Muscle layer of duodenum (tissue), 2 donors: ENCODE data around the gene FOXO4.
"Not testable (repeated sequence)": the region's sequence is repeated elsewhere in the genome, so short reads cannot be mapped to it uniquely, and the experiment has no call there.

Experiments
- H3K27ac ChIP-seq: one replicate; pipeline ENCODE4 v1.7.0; 2013; ENCODE audit warnings: mild to moderate bottlenecking, low read length
- H3K27me3 ChIP-seq: one replicate; pipeline ENCODE4 v1.7.0; 2013; ENCODE audit warnings: low read depth, mild to moderate bottlenecking, control low read depth, low read length
- H3K36me3 ChIP-seq, 2 donors: one replicate each; pipeline ENCODE4 v1.7.0; 2013; ENCODE audit warnings: low read length in 2 of 2, control low read depth in 1 of 2, mild to moderate bottlenecking in 1 of 2; ENCODE audit not compliant: insufficient read depth in 2 of 2, control insufficient read depth in 1 of 2
- H3K4me1 ChIP-seq, 2 donors: one replicate each; pipeline ENCODE4 v1.7.0; 2013; ENCODE audit warnings: low read length in 2 of 2, mild to moderate bottlenecking in 2 of 2, control low read depth in 1 of 2, moderate library complexity in 1 of 2; ENCODE audit not compliant: insufficient read depth in 2 of 2, control insufficient read depth in 1 of 2
- H3K4me3 ChIP-seq, 2 donors: one replicate each; pipeline ENCODE4 v1.7.0; 2013; ENCODE audit warnings: low read length in 2 of 2, low read depth in 1 of 2, mild to moderate bottlenecking in 1 of 2
- H3K9me3 ChIP-seq, 2 donors: one replicate each; pipeline ENCODE4 v1.7.0; 2013; ENCODE audit warnings: low read length in 2 of 2, control low read depth in 1 of 2, mild to moderate bottlenecking in 1 of 2; ENCODE audit not compliant: control insufficient read depth in 1 of 2
- donor health status: healthy.

Gene FOXO4, protein sequence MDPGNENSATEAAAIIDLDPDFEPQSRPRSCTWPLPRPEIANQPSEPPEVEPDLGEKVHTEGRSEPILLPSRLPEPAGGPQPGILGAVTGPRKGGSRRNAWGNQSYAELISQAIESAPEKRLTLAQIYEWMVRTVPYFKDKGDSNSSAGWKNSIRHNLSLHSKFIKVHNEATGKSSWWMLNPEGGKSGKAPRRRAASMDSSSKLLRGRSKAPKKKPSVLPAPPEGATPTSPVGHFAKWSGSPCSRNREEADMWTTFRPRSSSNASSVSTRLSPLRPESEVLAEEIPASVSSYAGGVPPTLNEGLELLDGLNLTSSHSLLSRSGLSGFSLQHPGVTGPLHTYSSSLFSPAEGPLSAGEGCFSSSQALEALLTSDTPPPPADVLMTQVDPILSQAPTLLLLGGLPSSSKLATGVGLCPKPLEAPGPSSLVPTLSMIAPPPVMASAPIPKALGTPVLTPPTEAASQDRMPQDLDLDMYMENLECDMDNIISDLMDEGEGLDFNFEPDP

DNA sequence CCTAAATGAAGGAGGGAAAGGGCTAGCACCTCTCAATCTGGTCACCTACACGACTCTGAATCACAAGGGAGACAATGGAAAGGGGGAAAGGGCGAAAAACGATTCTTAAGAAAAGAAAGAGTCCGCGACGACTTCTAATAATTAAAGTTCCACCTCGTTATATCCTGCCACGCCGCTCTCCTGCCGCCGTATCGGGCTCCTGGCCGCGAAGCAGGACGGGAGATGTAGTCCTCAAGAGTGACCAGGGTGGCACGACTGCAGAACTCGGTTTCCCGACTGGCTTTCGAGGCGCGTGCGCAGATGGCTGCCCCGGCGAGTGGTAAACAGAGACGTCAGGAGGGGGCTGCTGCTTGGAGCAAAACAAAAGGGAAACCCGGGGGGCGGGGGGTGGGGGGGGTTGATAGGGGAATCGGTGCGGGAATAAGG, at the start of gene FOXO4:
Gene FOXO4 (plus strand): TSS at position 297 of the 426 bp plus-strand sequence. CDS start 678 bp downstream, outside the sequence.
- Histone ChIP-seq H3K36me3 (no peaks in the 10 kb centered on the region), H3K27me3 (no peaks in the 10 kb centered on the region), H3K4me3 (peak within 1 kb of the TSS; percentile 70 to 72), H3K27ac (no peak within 1 kb of the TSS), H3K4me1 (peaks cover 4 to 17% of the 10 kb centered on the region in 2 donors), H3K9me3 (no peaks in the 10 kb centered on the region)

DNA sequence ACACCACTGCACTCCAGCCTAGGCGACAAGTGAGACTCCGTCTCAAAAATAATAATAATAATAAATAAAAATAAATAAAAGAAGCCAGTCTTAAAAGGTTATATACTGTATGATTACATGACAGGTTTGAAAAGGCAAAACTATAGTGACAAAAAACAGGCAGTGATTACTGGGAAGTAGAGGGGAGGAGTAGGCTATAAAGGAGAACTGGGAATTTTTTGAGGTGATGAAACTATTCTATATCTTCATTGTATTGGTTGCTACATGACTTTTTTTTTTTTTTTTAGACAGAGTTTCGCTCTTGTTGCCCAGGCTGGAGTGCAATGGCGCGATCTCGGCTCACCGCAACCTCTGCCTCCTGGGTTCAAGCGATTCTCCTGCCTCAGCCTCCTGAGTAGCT, 47.8 kb upstream of the FOXO4 start:
- not testable (repeated sequence) for H3K4me3 ChIP-seq, H3K9me3 ChIP-seq, H3K36me3 ChIP-seq, H3K4me1 ChIP-seq, H3K27ac ChIP-seq, H3K27me3 ChIP-seq

DNA sequence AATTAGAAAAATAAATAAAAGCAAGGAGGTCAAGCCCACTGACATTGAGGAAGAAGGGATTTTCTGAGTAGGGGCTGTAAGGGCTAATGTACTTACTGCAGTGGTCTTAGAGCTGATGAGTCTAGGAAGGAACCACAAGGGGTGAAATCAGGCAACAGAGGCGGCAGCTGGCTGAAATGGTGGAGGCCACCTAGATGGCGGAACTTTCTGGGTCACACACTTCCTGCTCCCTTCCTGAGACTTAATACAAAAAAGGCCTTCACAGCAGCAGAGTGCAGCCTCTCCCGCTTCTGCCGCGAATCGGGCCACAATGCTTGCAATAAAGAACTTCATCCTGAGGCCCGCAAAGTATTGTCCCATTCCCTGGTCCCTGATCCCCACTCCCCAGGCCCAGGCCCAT, 42.9 kb upstream of the FOXO4 start:
- no peaks in the 10 kb centered on the region for H3K27me3 ChIP-seq
- H3K9me3 ChIP-seq = no peaks in the 10 kb centered on the region
- no peaks in the 10 kb centered on the region for H3K4me1 ChIP-seq
- H3K4me3 ChIP-seq = peak overlapping the region in 1 of 2 donors; percentile 16
- no peak overlapping the region for H3K27ac ChIP-seq
- no peaks in the 10 kb centered on the region for H3K36me3 ChIP-seq

DNA sequence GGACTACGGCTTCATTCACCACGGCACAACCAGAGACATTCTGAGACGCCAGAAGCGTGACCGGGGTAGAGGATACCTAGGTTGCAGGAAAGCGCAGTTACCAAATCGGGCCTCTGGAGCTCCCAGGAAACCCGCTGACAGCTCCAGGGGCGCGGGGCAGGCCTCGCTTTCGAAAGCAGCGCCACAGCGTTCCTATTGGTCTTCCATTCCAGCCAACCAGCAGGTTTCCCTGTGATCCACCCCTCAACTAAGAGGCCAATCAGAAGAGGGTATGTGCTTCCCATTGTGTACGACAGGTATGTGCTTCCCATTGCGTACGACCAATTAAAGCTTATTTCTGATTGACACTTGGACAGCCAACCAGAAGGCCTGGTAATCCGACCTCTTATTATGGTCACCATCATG, 42.4 kb upstream of the FOXO4 start:
- H3K36me3 ChIP-seq = no peaks in the 10 kb centered on the region
- H3K27ac ChIP-seq = no peak overlapping the region
- no peaks in the 10 kb centered on the region for H3K4me1 ChIP-seq
- no peaks in the 10 kb centered on the region for H3K9me3 ChIP-seq
- H3K27me3 ChIP-seq = no peaks in the 10 kb centered on the region
- H3K4me3 ChIP-seq = peak overlapping the region in 1 of 2 donors; percentile 16

DNA sequence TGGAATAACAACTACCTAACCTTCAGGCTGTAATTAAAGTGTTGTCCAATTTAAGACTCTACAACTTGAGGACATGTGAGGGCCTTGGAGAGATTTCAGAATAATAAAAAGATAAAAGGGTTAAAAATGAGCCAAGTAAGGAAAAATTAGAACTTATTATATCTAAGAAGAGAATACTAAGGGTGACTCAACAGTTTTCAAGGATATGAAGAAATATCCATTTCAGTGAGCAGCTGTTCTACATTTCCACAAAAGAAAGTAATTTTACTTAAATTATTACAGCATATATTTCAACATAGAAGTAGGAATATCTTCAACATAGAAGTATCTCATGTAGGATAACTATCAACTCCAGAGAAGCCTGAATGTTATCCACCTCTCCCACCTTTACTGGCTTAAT, 38.8 kb upstream of the FOXO4 start:
- H3K27me3 ChIP-seq = no peaks in the 10 kb centered on the region
- H3K27ac ChIP-seq = no peak overlapping the region
- H3K36me3 ChIP-seq = peaks cover 16 to 17% of the 10 kb centered on the region in 2 donors
- H3K4me3 ChIP-seq = no peak overlapping the region
- no peaks in the 10 kb centered on the region for H3K4me1 ChIP-seq
- no peaks in the 10 kb centered on the region for H3K9me3 ChIP-seq

DNA sequence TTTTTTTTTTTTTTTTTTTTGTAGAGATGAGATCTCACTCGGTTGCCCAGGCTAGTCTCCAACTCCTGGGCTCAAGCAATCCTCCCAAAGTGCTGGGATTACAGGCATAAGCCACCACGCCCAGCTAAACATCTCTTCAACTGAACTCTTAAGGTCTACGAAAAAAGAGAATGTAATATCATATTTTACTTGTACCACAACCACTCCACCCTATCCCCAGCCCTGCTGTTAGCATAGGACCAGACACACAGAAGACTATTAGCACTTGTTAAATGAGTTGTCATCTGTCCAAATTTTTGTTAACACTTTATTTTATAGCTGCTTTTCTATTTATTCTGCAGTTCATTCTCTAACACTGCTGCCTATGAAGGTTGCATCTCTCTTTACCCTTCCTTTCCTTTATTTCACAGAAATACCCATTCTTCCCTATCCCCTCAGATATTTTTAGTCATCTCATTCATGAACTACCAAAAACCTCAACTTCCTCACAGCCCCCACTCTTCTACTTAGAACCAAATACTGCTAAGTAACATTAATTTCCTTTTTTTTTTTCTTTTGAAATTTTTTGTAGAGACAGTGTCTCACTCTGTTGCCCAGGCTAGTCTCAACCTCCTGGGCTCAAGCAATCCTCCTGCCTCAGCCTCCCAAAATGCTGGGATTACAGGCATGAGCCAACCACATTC, 37.7 kb upstream of the FOXO4 start:
- no peak overlapping the region for H3K4me3 ChIP-seq
- H3K27ac ChIP-seq = no peak overlapping the region
- peaks cover 16 to 23% of the 10 kb centered on the region in 2 donors for H3K36me3 ChIP-seq
- H3K27me3 ChIP-seq = no peaks in the 10 kb centered on the region
- H3K9me3 ChIP-seq = no peaks in the 10 kb centered on the region
- no peaks in the 10 kb centered on the region for H3K4me1 ChIP-seq

DNA sequence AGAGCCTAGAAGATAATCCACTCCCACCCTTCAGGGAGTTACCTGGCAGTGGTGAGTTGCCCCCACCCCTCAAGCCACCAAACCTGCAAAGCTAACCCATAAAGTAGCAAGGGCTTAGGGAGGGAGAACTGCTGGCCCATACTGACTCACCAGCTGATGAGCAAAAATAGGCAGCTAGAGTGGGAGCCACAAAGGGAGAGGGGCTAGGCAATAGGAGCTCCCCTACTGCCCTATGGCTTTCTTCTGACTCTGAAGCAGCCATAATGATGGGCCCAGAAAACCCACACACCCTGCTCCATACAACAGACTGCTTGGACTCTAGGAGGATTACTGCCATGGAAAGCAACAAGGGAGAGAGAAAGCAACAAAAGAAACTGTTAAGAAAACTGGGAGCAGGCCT, 35.5 kb upstream of the FOXO4 start:
- Histone ChIP-seq H3K36me3 (peaks cover 16 to 23% of the 10 kb centered on the region in 2 donors), H3K27me3 (no peaks in the 10 kb centered on the region), H3K9me3 (no peaks in the 10 kb centered on the region), H3K27ac (no peak overlapping the region), H3K4me1 (no peaks in the 10 kb centered on the region), H3K4me3 (no peak overlapping the region)

DNA sequence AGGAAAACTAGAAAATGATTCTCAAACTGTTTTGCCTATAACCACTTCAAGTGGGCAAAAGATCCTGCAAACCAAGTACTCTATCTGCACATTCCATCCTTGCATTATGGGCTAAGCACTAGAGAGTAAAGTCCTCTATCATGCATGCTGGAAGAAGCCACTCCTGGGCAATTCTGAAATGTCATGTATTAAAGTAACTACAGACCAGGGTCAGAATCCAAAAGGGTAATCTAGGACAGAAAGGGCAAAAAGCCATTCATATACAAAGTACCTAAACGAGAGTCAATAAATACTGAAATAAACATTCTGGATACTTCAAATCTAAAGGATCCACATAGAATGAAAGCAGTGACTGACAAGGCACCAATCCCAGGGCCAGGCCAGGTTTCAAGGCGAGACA, 28.6 kb upstream of the FOXO4 start:
- Histone ChIP-seq H3K4me1 (peaks cover 0 to 13% of the 10 kb centered on the region in 2 donors), H3K9me3 (no peaks in the 10 kb centered on the region), H3K36me3 (peaks cover 0 to 5% of the 10 kb centered on the region in 2 donors), H3K27me3 (no peaks in the 10 kb centered on the region), H3K4me3 (peak overlapping the region; percentile 70 to 88), H3K27ac (peak overlapping the region; percentile 87)

DNA sequence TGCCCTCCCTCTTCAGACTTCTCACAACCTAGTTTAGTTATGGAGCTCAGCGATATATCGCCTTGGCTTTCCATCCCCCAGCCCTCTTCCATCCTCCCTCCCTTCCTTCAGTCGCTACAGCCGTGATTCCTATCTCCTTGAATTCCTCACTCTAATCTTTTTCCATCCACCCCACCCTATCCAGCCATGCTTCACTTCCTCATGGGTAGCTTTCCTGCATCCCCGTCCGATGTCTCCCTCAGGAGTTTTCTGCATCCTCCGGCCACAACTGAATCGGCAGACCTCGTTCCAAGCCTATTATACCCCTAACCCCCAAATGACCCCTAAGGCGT, 28.0 kb upstream of the FOXO4 start:
- peak overlapping the region; percentile 87 for H3K27ac ChIP-seq
- peaks cover 0 to under 1% of the 10 kb centered on the region in 2 donors for H3K36me3 ChIP-seq
- H3K4me1 ChIP-seq = peaks cover 0 to 13% of the 10 kb centered on the region in 2 donors
- H3K4me3 ChIP-seq = peak overlapping the region; percentile 70 to 88
- H3K9me3 ChIP-seq = no peaks in the 10 kb centered on the region
- no peaks in the 10 kb centered on the region for H3K27me3 ChIP-seq

DNA sequence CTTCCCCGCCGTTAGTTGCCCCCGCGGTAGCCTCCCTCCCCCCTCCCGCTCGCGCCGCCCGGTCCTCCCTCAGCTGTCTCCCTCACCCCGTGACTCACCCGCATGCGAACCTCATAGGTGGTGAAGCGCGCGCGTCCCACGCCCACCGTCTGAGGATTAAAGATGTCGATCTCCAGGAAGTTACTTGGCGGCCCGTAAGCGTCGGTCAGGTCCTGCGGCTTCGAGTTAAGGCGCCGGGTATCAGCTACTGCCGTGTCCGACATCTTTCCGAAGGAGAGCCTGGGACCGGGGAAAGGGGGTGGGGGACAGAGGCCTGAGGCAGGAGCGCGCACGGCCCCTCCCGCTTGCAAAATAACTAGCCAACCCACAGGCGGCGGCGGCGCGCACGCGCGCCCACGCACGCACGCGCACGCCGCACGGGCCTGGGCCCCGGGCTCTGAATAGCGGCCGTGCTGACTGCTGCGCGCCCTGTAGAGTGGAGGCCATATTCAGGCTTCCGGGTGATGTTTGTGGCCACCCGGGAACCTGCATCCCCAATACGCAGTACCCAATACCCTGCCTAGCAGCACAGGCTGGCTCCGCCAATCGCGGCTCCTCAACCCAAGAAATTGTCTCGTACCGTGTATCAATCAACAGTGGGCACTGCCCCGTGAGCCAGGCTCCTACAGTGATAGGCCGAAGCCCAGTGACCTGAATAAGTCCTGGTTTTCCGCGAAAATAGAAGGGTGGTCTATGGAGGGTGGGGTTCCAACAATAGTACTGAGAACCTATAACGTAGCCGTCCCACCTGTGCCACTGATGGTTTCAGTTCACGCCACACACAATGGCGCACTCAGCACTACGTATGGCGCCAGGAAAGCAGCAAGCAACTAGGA, 27.4 kb upstream of the FOXO4 start, which contains the start of gene SNX12:
Gene SNX12 (minus strand): TSS at position 291 of the 875 bp plus-strand sequence. CDS start 28 bp downstream, at position 263.
- Histone ChIP-seq H3K9me3 (no peaks in the 10 kb centered on the region), H3K4me3 (peak within 1 kb of the TSS; percentile 70 to 88), H3K27ac (peak within 1 kb of the TSS; percentile 87), H3K4me1 (peaks cover 0 to 13% of the 10 kb centered on the region in 2 donors), H3K27me3 (no peaks in the 10 kb centered on the region), H3K36me3 (no peaks in the 10 kb centered on the region)

DNA sequence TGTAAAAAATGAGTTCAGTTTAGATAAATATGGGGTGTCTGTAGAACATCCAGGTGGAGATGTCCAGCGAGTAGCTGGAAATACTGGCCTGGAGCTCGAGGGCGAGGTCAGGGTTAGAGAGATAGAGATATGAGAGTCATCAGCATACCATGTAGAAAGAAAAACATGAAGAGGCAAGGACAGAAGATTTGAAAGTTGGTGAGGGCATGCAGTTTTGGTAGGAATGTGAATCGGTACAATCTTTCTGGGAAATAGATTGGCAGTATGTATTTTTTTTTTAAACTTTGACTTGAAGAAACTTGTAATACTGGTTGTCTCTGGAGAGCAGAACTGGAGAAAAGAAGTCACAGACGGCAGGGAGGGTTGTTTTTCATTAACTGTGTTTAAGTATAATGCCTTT, 25.1 kb upstream of the FOXO4 start:
- Histone ChIP-seq H3K9me3 (no peaks in the 10 kb centered on the region), H3K4me1 (peaks cover 0 to 13% of the 10 kb centered on the region in 2 donors), H3K36me3 (no peaks in the 10 kb centered on the region), H3K4me3 (no peak overlapping the region), H3K27me3 (no peaks in the 10 kb centered on the region), H3K27ac (no peak overlapping the region)
